Measurements from ENCODE around the gene TP53BP1. TPM values are rescaled to one million over a fixed set of nuclear protein-coding genes. Genes with fewer than 3 reads are reported as not detected.
A peak's percentile ranks its signal among the peaks of the same experiment; 100 is the strongest.

The TP53BP1 gene
- polyA plus RNA-seq, 10 donors = 32.6 to 62.0 (median 42.5) TPM

GRCh38 chr15:43519196-43519595 is 26.2 kb upstream of the TP53BP1 start:
- DNase-seq = no peak

- peak; percentile 76 to 90 (median 80) for DNase-seq
Observed at GRCh38 chr15:43518197-43518761, 25.3 kb upstream of the TP53BP1 start.

GRCh38 chr15:43517354-43518196 is 24.6 kb upstream of the TP53BP1 start, which contains the start of gene MAP1A:
Gene MAP1A, plus strand, starts transcription at chr15:43517608. Its CDS starts 3,866 bp downstream, at chr15:43521474.
- peak; percentile 72 to 89 (median 77) for DNase-seq

GRCh38 chr15:43516801-43517353 is 23.9 kb upstream of the TP53BP1 start:
- DNase-seq = peak in 2 of 3 donors; percentile 16 to 59

GRCh38 chr15:43516185-43516584 is 23.2 kb upstream of the TP53BP1 start:
- DNase-seq = peak in 2 of 3 donors; percentile 15 to 52

- DNase-seq = peak in 2 of 3 donors; percentile 27 to 42
Observed at GRCh38 chr15:43515741-43516140, 22.8 kb upstream of the TP53BP1 start.

GRCh38 chr15:43514241-43515057 is 21.5 kb upstream of the TP53BP1 start:
- DNase-seq = peak; percentile 84 to 95 (median 88)

- DNase-seq = no peak
Observed at GRCh38 chr15:43513550-43513949, 20.6 kb upstream of the TP53BP1 start.

GRCh38 chr15:43511012-43511885 is 18.3 kb upstream of the TP53BP1 start:
- DNase-seq = peak in 1 of 3 donors; percentile 46

GRCh38 chr15:43510200-43511011 is 17.4 kb upstream of the TP53BP1 start:
- peak; percentile 97 to 99 (median 98) for DNase-seq

- peak in 2 of 3 donors; percentile 34 to 73 for DNase-seq
Observed at GRCh38 chr15:43509660-43510199, 16.8 kb upstream of the TP53BP1 start.

GRCh38 chr15:43508991-43509659 is 16.2 kb upstream of the TP53BP1 start:
- DNase-seq = peak in 2 of 3 donors; percentile 33 to 69

GRCh38 chr15:43508421-43508820 is 15.5 kb upstream of the TP53BP1 start:
- DNase-seq = no peak

- peak; percentile 39 to 71 (median 59) for DNase-seq
Observed at GRCh38 chr15:43505738-43506137, 12.8 kb upstream of the TP53BP1 start.

GRCh38 chr15:43499635-43500034 is 6.7 kb upstream of the TP53BP1 start:
- no peak for DNase-seq

- no peak for DNase-seq
Observed at GRCh38 chr15:43498990-43499389, 6.0 kb upstream of the TP53BP1 start.

- DNase-seq = peak in 2 of 3 donors; percentile 15 to 50
Observed at GRCh38 chr15:43493703-43494472, 932 bp upstream of the TP53BP1 start.

GRCh38 chr15:43492266-43492665 is 690 bp downstream of the TP53BP1 start:
- no peak for DNase-seq

Measured in muscle of back (tissue), 11 donors.